C4-2B (cell line): ENCODE data around the gene CLEC3A.
"Not testable (repeated sequence)": the region's sequence is repeated elsewhere in the genome, so short reads cannot be mapped to it uniquely, and the experiment has no call there.

Experiments
- H3K27ac ChIP-seq: fragments of 450-650 bp; 2 replicates; pipeline ENCODE4 v1.5.1; 2017
- ZFX ChIP-seq: fragments of 450-650 bp; IDR thresholded peaks from 2 replicates; pipeline ENCODE4 v1.6.1; 2017
- TF ChIP-seq, protein P1 (sequence below): fragments of 450-650 bp; conservative IDR thresholded peaks from 2 replicates; pipeline ENCODE4 v1.5.1; 2017; ENCODE audit warnings: mild to moderate bottlenecking

CLEC3A gene

DNA sequence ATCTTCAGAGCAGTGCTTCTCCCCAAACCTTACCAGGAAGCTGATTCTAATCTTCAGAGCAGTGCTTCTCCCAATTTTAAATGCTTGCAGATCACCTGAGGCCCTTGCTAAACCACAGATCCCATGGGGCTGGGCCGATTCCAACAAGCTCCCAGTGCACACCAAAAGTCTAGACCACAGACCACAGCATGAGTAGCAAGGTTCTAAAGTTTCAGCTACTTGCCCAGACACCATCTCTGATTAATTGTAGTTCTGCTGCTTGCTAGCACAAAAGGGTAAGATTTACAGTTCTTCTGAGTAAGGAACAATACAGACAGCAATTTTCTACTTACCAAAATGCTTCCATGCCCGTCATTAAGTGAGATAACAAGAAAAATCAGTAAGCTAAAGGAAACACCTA, 12.2 kb downstream of the CLEC3A start:
- no peak overlapping the region for H3K27ac ChIP-seq

DNA sequence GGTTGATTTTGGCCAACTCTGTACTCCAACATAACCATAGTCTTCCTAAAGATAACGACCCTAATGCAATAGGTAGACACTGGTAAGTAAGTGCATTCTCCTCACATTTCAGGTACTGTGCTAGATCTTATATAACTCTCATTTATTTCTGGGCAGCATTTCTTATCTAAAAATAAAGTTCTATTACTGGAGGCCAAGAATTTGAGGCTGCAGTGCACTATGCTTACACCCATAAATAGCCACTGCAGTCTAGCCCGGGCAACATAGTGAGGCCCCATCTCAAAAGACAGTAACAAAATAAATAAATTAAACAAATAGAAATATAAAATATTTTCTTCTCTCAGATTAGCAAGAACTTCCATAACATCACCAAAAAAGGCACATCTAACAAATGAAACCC, 12.7 kb downstream of the CLEC3A start:
- no peak overlapping the region for H3K27ac ChIP-seq
- TF ChIP-seq ZFX: no peak
- TF ChIP-seq, protein P1, sequence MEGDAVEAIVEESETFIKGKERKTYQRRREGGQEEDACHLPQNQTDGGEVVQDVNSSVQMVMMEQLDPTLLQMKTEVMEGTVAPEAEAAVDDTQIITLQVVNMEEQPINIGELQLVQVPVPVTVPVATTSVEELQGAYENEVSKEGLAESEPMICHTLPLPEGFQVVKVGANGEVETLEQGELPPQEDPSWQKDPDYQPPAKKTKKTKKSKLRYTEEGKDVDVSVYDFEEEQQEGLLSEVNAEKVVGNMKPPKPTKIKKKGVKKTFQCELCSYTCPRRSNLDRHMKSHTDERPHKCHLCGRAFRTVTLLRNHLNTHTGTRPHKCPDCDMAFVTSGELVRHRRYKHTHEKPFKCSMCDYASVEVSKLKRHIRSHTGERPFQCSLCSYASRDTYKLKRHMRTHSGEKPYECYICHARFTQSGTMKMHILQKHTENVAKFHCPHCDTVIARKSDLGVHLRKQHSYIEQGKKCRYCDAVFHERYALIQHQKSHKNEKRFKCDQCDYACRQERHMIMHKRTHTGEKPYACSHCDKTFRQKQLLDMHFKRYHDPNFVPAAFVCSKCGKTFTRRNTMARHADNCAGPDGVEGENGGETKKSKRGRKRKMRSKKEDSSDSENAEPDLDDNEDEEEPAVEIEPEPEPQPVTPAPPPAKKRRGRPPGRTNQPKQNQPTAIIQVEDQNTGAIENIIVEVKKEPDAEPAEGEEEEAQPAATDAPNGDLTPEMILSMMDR: no peak

More for the DNA sequence above, 12.2 kb downstream of the CLEC3A start:
- TF ChIP-seq ZFX: no peak
- TF ChIP-seq, protein P1: no peak

DNA sequence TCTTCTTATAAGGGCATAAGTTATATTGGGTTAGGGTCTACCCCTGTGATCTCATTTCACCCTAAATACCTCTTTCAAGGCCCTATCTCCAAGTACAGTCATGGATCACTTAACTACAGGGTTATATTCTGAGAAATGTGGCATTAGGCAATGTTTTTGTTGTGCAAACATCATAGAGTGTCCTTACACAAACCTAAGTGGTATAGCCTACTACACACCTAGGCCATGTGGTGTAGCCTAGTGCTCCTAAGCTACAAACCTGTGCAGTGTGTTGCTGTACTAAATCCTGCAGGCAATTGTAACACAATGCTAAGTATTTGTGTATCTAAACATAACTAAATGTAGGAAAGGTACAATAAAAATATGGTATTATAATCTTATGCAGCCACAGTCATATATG, 18.0 kb downstream of the CLEC3A start:
- H3K27ac ChIP-seq: no peak overlapping the region
- TF ChIP-seq, protein P1: no peak
- no peak for TF ChIP-seq ZFX

DNA sequence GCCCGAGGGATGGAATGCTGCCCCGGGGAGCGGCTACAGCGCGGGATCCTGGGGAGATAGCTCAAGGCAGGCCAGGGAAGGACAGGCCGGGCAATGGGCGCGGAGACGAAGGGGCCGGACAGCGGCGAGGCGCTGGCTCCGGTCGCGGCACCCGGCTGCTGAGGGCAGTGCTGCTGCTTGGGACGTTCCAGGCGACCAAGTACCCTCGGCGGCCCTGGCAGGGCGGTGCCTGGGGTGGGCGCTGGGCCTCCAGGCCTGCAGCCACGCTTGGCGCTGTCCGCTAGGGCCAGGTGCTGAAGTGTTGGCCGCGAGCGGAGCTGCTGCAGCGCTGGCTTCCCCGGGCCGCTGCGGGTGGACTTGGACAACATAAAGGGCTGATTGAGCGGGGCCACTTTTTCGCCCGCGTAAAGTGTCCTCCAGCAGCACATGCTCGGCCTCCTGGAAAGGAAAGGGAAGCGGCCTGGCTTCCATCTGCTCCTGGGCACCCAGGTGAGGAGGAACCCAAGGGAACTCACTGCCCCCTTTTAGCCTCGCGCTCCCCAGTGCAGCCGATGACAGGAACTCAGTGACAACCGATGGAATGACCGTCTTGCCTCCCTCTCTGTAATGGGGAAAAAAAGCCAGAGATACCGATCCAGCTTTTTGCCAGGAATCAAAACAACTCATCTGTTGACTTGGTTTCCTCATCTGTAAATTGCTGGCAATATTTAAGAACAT, 23.7 kb downstream of the CLEC3A start:
- H3K27ac ChIP-seq: no peak overlapping the region
- TF ChIP-seq, protein P1: no peak
- no peak for TF ChIP-seq ZFX

DNA sequence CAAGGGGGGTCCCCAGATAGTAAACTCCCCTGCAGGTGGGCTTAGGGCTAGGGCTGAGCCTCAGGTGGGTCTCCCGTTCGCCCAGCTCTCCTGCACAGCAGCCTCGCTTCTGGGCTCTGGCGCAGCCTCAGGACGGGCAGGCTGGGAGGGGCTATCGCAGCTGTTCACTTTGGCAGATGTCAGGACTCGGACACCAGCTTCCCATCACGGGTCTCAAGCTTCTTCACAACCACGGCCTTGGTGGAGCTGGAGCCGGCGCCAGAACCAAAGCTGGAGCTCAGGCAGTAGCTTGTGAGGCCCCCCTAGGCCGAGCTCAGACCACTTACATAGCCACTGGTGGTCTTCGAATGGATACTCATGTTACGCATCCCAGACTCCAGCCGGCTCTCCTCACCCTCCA, 26.0 kb downstream of the CLEC3A start:
- no peak for TF ChIP-seq ZFX
- TF ChIP-seq, protein P1: no peak
- no peak overlapping the region for H3K27ac ChIP-seq

DNA sequence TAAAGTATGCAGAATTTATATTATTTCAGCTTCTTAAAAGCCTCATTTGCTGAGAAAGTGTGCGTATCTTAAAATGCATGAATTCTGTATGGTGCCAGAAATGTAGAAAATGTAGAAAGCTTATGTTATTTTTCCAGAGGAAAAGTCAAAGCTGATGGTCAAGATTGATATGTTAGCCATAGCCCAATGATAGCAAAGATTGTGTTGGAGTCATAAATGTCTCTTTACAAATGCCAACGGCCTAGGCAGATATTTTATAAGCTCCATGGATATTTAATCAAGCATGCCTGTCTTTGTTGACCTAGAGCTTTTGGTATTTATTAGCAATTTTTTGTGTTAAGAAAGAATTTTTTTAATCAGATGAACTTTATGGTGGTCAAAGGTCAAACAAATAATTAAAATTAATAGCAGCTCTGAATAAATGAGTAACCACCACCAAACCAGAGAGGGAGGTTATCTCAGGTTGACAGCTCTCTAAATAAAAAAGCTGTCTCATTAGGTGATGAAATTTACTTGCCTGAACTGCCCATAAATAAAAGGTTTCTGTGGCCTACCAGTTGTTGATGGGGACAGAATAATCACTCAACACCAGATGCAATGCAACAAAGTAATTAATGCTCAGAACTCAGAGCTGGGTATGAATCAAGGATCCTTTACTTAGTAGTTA, 28.5 kb downstream of the CLEC3A start:
- no peak for TF ChIP-seq ZFX
- TF ChIP-seq, protein P1: no peak
- no peak overlapping the region for H3K27ac ChIP-seq

DNA sequence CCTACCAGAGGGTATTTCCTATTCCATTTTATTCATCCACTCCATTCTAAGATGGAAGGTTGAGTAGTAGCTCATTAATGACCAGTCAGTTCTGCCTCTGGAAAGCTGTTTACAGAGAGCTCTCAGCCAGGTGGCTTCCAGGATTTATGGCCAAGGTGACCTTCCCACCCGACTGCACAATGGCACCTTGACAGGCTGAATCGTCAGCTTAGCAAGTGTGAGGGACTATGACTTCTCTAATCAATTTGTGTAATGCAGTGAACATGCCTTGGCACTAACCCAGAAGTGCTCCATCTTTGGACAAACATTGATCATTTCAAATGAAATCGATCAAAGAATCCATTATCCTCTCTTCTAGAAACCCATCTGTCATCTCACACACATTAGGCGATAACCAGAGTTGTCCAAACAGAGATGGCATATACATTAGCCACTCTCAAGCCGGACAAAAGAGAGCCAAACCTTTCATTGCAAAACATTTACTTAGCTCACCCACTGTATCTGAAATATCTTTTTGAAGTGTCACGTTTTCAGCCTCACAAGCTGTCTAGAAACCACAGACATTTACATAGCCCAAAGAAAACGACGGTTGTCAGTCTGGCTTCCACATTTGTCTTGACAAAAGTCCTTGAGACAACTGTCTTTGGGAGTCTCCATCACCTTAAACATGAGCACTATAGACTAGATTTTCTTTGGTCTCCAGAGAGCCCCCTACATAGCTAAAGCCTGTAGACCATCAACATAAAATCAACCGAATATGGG, 35.6 kb downstream of the CLEC3A start:
- no peak overlapping the region for H3K27ac ChIP-seq
- TF ChIP-seq, protein P1: no peak
- no peak for TF ChIP-seq ZFX

DNA sequence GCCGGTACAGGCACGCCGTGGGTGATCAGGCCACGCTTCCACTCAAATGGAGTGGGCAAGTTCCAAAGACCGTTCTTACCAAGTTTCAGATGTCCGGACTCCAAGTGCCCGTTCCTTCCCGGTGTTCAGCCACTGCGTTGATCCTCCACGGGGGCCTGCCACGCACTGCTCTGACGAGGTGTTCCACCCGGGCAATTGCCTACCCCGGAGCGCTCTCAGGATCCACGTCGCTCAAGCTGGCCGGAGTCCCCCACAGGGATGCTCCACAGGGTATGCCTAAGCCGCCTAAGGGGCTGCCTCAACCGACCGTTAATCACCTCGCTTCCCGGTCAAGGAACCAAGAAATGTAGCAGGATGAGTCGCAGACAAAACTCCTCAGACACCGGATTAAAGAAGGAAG, 37.5 kb downstream of the CLEC3A start:
- H3K27ac ChIP-seq: not testable (repeated sequence)
